ENCODE results near the gene FSTL3.

GRCh38 chr19:651991-652390, 24.2 kb upstream of the FSTL3 start:
- TF ChIP-seq SIN3A (IDR thresholded peaks at IDR 0.05; ENCODE audit: borderline replicate concordance, insufficient read depth, low read depth, low read length): no peak
- TF ChIP-seq, protein P1, sequence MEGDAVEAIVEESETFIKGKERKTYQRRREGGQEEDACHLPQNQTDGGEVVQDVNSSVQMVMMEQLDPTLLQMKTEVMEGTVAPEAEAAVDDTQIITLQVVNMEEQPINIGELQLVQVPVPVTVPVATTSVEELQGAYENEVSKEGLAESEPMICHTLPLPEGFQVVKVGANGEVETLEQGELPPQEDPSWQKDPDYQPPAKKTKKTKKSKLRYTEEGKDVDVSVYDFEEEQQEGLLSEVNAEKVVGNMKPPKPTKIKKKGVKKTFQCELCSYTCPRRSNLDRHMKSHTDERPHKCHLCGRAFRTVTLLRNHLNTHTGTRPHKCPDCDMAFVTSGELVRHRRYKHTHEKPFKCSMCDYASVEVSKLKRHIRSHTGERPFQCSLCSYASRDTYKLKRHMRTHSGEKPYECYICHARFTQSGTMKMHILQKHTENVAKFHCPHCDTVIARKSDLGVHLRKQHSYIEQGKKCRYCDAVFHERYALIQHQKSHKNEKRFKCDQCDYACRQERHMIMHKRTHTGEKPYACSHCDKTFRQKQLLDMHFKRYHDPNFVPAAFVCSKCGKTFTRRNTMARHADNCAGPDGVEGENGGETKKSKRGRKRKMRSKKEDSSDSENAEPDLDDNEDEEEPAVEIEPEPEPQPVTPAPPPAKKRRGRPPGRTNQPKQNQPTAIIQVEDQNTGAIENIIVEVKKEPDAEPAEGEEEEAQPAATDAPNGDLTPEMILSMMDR (IDR thresholded peaks at IDR 0.05): no peak

Data from Panc1 (cell line).